T-cell (primary cell): ENCODE results near the gene ABI3. TPM values are rescaled to one million over a fixed set of nuclear protein-coding genes. Genes with fewer than 3 reads are reported as not detected.

ENCODE experiments used
- ATAC-seq, 4 experiments: fragments of 200-7000 bp in 3 of 4; fragments of 150-1000 bp in 1 of 4; cut with Tn5 transposase; replicated peaks in 1 of 4; 1 replicate in 3 of 4; 2 replicates in 1 of 4; pipeline ENCODE4 v1.10.0; 2021; ENCODE audit warnings: moderate library complexity in 3 of 4, mild to moderate bottlenecking in 2 of 4, moderate number of reproducible peaks in 1 of 4
- CTCF ChIA-PET, 2 donors: fragments of 300-600 bp; sonication (Branson Sonifier 250); formaldehyde crosslinking; loops; one replicate each; lab custom pipeline; 2022; ENCODE audit warnings: antibody characterized with exemption in 2 of 2; lab: Charles Lee
- POLR2A ChIA-PET, 2 donors: fragments of 300-600 bp; sonication (Branson Sonifier 250); formaldehyde crosslinking; loops; one replicate each; lab custom pipeline; 2022; ENCODE audit warnings: antibody characterized with exemption in 2 of 2; lab: Charles Lee
- DNase-seq, 35 experiments: peaks; one replicate each; pipeline versions ENCODE4 v3.0.0 to v3.0.0-alpha.2; 2013 to 2023
- H3K27ac ChIP-seq: one replicate; pipeline ENCODE4 v1.5.1; 2013; ENCODE audit warnings: low read length
- H3K27me3 ChIP-seq, 2 experiments: replicated peaks in 1 of 2; 1 replicate in 1 of 2; 2 replicates in 1 of 2; pipeline versions ENCODE4 v1.6.1 to v1.7.0; 2013; ENCODE audit warnings: low read length in 1 of 2, mixed read lengths in 1 of 2; ENCODE audit not compliant: control insufficient read depth in 2 of 2, insufficient read depth in 2 of 2; ENCODE audit errors: extremely low read depth in 1 of 2
- H3K36me3 ChIP-seq, 2 donors: 1 replicate in 1 of 2; 2 replicates in 1 of 2; pipeline versions ENCODE4 v1.6.1 to v1.7.0; 2013; ENCODE audit warnings: low read length in 1 of 2; ENCODE audit not compliant: control insufficient read depth in 2 of 2, insufficient read depth in 1 of 2; ENCODE audit errors: extremely low read depth in 1 of 2
- H3K4me1 ChIP-seq, 2 experiments: 1 replicate in 1 of 2; 2 replicates in 1 of 2; pipeline versions ENCODE4 v1.6.1 to v1.7.0; 2013; ENCODE audit warnings: low read length in 2 of 2, mixed read lengths in 1 of 2; ENCODE audit not compliant: insufficient read depth in 2 of 2, control insufficient read depth in 1 of 2; ENCODE audit errors: extremely low read depth in 1 of 2
- H3K4me3 ChIP-seq, 2 donors: 1 replicate in 1 of 2; 2 replicates in 1 of 2; pipeline versions ENCODE4 v1.5.1 to v1.7.0; 2013; ENCODE audit warnings: mild to moderate bottlenecking in 2 of 2, low read length in 1 of 2, moderate library complexity in 1 of 2; ENCODE audit not compliant: control insufficient read depth in 1 of 2; ENCODE audit errors: extremely low read depth in 1 of 2
- H3K9me3 ChIP-seq: 2 replicates; pipeline ENCODE4 v1.7.0; 2013
- H3K27ac Mint-ChIP-seq, 2 donors: one replicate each; pipeline ENCODE4 v1.8.0; 2020 to 2021; ENCODE audit warnings: mild to moderate bottlenecking in 2 of 2, mixed read lengths in 2 of 2
- H3K27me3 Mint-ChIP-seq, 2 donors: one replicate each; pipeline ENCODE4 v1.8.0; 2021 to 2022; ENCODE audit warnings: mixed read lengths in 2 of 2
- H3K36me3 Mint-ChIP-seq: one replicate; pipeline ENCODE4 v1.8.0; 2021; ENCODE audit warnings: mixed read lengths
- H3K4me1 Mint-ChIP-seq, 3 donors: one replicate each; pipeline ENCODE4 v1.8.0; 2020 to 2022; ENCODE audit warnings: mixed read lengths in 3 of 3, mild to moderate bottlenecking in 1 of 3
- H3K4me3 Mint-ChIP-seq, 3 donors: one replicate each; pipeline ENCODE4 v1.8.0; 2020 to 2022; ENCODE audit warnings: mild to moderate bottlenecking in 3 of 3, mixed read lengths in 3 of 3, moderate library complexity in 3 of 3
- H3K9me3 Mint-ChIP-seq, 3 donors: one replicate each; pipeline ENCODE4 v1.8.0; 2020 to 2022; ENCODE audit warnings: mixed read lengths in 3 of 3
- WGBS: methylation state at CpG from one replicate; pipeline ENCODE4 v1.1.5; 2013; ENCODE audit warnings: missing lambda C conversion rate; ENCODE audit not compliant: insufficient coverage; 5-methylcytosine and 5-hydroxymethylcytosine counted together
- total RNA-seq, 35 experiments: library from RNA in 6 of 35; stranded (reverse) in 6 of 35; fragments of 120-200 nt in 1 of 35; gene quantifications; one replicate each; pipeline versions ENCODE4 v1.2.1 to v1.2.4 and lab custom pipeline; 2013 to 2026

Gene ABI3
- total RNA-seq, 5 donors from 2014 or later (not counting 1 experiment from before 2014, with no cell fraction given): 10.4 to 21.7 (median 18.3) TPM

DNA sequence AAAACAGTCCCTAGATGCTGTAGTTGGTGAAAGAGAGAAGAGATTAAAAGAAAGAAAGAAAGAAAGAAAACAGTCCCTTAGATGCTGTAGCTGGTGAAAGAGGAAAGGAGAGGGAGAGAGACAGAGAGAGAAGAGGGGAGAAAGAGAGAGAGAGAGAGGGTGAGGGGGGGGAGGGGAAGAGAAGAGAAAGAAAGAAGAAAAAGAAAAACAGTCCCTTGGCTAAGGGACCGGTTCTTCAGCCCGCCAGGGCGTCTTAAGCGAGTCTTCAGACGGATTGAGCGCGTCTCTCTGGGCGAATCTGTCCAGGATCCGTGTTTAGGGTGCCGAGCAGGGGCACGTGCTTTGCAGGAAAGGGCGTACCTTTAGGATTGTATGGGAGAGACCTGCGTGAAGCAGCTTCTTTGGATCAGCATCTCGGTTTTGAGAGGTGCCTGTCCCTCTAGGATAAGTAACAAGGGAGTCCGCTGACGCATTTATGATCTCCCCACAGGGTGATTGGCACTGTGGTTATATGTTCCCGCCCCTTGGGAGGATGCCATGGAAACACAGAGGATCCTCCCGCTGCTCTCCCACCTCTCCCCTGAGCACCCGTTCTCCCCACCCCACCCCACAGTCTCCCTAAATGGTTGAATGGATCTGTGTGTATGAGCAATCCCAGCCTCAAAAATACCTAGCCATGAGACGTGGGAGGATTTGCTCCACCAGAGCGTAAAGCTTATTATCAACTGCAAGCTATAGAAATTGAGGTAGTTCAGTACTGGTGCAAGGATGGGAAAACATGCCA lies 16.8 kb upstream of the ABI3 start:
- Histone ChIP-seq H3K36me3 (no peaks in the 10 kb centered on the region), H3K4me3 (peak overlapping the region; percentile 80 to 87), H3K27me3 (no peaks in the 10 kb centered on the region), H3K27ac (peak overlapping the region; percentile 91), H3K4me1 (peaks cover 4 to 27% of the 10 kb centered on the region in 2 experiments), H3K9me3 (no peaks in the 10 kb centered on the region)
- peak overlapping the region; percentile 83 to 96 (median 89) for H3K4me3 Mint-ChIP-seq
- no peaks in the 10 kb centered on the region for H3K27me3 Mint-ChIP-seq
- POLR2A ChIA-PET: interaction anchor here in 1 of 2 donors (0.5 to 0.9 kb wide), 2 partner anchors 19 to 362 kb away, joined by 3 to 4 read pairs; no protein-coding TSS in a partner anchor
- H3K4me1 Mint-ChIP-seq: peaks cover 23 to 35% (median 31%) of the 10 kb centered on the region in 3 donors
- 21% methylated on average over 13 of the region's 21 CpGs for WGBS
- H3K9me3 Mint-ChIP-seq: no peaks in the 10 kb centered on the region
- H3K36me3 Mint-ChIP-seq: no peaks in the 10 kb centered on the region
- ATAC-seq (no peak), DNase-seq (peak in 4 of 35 experiments; percentile 12 to 42 (median 22))
- CTCF ChIA-PET: interaction anchor here in 1 of 2 donors (0.7 kb wide), 1 partner anchor 80 kb away, joined by 5 read pairs; no protein-coding TSS in a partner anchor
- H3K27ac Mint-ChIP-seq: peak overlapping the region; percentile 95 to 99

DNA sequence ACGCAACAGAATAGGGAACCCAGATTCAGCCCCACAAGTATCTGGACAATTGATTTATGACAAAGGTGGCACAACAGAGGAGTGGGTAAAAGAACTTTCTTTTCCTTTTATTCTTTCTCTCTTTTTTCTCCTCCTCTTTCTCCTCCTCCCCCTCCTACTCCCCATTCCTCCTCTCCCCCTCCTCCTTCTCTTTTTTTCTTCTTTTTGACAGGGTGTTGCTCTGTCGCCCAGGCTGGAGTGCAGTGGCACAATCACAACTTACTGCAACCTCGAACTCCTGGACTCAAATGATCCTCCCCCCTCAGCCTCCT lies 16.3 kb upstream of the ABI3 start:
- Histone ChIP-seq H3K27ac (no peak overlapping the region), H3K4me1 (peaks cover 4 to 27% of the 10 kb centered on the region in 2 experiments), H3K9me3 (no peaks in the 10 kb centered on the region), H3K36me3 (no peaks in the 10 kb centered on the region), H3K27me3 (no peaks in the 10 kb centered on the region), H3K4me3 (no peak overlapping the region)
- POLR2A ChIA-PET: interaction anchor here in 1 of 2 donors (0.5 to 0.9 kb wide), 2 partner anchors 18 to 363 kb away, joined by 3 to 4 read pairs; no protein-coding TSS in a partner anchor
- WGBS: no CpG with 5 or more reads among the region's 3 CpGs
- Mint-ChIP-seq H3K9me3 (no peaks in the 10 kb centered on the region), H3K36me3 (no peaks in the 10 kb centered on the region), H3K4me3 (peak overlapping the region; percentile 44 to 89 (median 83)), H3K27ac (peak overlapping the region; percentile 81 to 99), H3K27me3 (no peaks in the 10 kb centered on the region), H3K4me1 (peaks cover 23 to 35% (median 31%) of the 10 kb centered on the region in 3 donors)
- no peak for ATAC-seq
- CTCF ChIA-PET: interaction anchor here (0.7 to 1.1 kb wide), 3 partner anchors 14 to 163 kb away, joined by 3 read pairs; no protein-coding TSS in a partner anchor
- DNase-seq: no peak

GRCh38 chr17:49195751-49196150 lies 14.8 kb upstream of the ABI3 start:
- Mint-ChIP-seq H3K27ac (peak overlapping the region in 1 of 2 donors; percentile 49), H3K4me1 (peaks cover 21 to 29% (median 28%) of the 10 kb centered on the region in 3 donors), H3K27me3 (no peaks in the 10 kb centered on the region), H3K4me3 (no peak overlapping the region), H3K36me3 (no peaks in the 10 kb centered on the region), H3K9me3 (no peaks in the 10 kb centered on the region)
- no peak overlapping the region for H3K27ac ChIP-seq
- H3K36me3 ChIP-seq: no peaks in the 10 kb centered on the region
- H3K4me3 ChIP-seq: no peak overlapping the region
- WGBS: no CpG with 5 or more reads among the region's 4 CpGs
- DNase-seq (no peak), ATAC-seq (no peak)
- H3K4me1 ChIP-seq: peaks cover 4 to 24% of the 10 kb centered on the region in 2 experiments
- POLR2A ChIA-PET: no interaction called here
- no peaks in the 10 kb centered on the region for H3K27me3 ChIP-seq
- H3K9me3 ChIP-seq: no peaks in the 10 kb centered on the region
- CTCF ChIA-PET: no interaction called here

- Histone ChIP-seq H3K4me1 (peaks cover 4 to 20% of the 10 kb centered on the region in 2 experiments), H3K27ac (no peak overlapping the region), H3K36me3 (no peaks in the 10 kb centered on the region), H3K4me3 (no peak overlapping the region), H3K9me3 (no peaks in the 10 kb centered on the region), H3K27me3 (no peaks in the 10 kb centered on the region)
- ChIA-PET CTCF (no interaction called here), POLR2A (no interaction called here)
- ATAC-seq: no peak
- no peak for DNase-seq
- H3K4me1 Mint-ChIP-seq: peaks cover 17 to 25% (median 24%) of the 10 kb centered on the region in 3 donors
- H3K9me3 Mint-ChIP-seq: no peaks in the 10 kb centered on the region
- no peaks in the 10 kb centered on the region for H3K36me3 Mint-ChIP-seq
- H3K27ac Mint-ChIP-seq: no peak overlapping the region
- no peak overlapping the region for H3K4me3 Mint-ChIP-seq
- no peaks in the 10 kb centered on the region for H3K27me3 Mint-ChIP-seq
- WGBS: no CpG with 5 or more reads among the region's 3 CpGs
Measured at GRCh38 chr17:49196520-49196919, 14.0 kb upstream of the ABI3 start.

DNA sequence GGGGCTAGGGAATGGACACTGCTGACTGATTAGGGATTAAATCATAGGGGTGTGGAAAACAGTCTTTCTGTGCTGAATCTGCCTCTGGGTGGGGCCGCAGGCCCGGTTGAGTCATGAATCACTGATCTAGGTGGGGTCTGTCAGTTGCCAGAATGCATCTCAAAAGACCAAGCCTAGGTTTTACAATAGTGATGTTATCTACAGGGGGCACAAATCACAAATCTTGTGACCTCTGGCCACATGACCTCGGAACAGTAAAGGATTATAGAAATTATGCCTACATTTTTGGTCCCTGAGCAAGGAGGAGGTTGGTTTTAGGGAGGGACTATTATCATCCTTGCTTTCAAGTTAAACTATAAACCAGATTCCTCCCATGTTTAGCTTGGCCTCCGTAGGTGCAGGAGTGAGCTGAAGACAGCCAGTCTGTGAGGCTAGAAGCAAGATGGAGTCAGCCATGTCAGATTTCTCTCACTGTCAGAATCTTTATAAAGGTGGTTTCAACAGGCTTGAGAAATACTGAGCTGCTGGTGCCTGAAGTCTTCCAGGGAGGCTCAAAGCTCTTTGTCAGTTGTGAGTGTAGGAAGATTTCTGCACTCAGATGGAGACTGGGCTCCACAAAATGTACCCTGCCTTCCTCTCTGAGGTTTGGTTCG lies 13.0 kb upstream of the ABI3 start:
- Histone ChIP-seq H3K4me3 (no peak overlapping the region), H3K27me3 (no peaks in the 10 kb centered on the region), H3K9me3 (no peaks in the 10 kb centered on the region), H3K4me1 (peaks cover 4 to 12% of the 10 kb centered on the region in 2 experiments), H3K27ac (no peak overlapping the region), H3K36me3 (no peaks in the 10 kb centered on the region)
- no peak overlapping the region for H3K4me3 Mint-ChIP-seq
- peaks cover 13 to 20% (median 15%) of the 10 kb centered on the region in 3 donors for H3K4me1 Mint-ChIP-seq
- CTCF ChIA-PET: no interaction called here
- DNase-seq (no peak), ATAC-seq (no peak)
- H3K27ac Mint-ChIP-seq: no peak overlapping the region
- H3K36me3 Mint-ChIP-seq: no peaks in the 10 kb centered on the region
- WGBS: 88% methylated on average over 2 of the region's 5 CpGs
- no peaks in the 10 kb centered on the region for H3K27me3 Mint-ChIP-seq
- POLR2A ChIA-PET: no interaction called here
- H3K9me3 Mint-ChIP-seq: no peaks in the 10 kb centered on the region

DNA sequence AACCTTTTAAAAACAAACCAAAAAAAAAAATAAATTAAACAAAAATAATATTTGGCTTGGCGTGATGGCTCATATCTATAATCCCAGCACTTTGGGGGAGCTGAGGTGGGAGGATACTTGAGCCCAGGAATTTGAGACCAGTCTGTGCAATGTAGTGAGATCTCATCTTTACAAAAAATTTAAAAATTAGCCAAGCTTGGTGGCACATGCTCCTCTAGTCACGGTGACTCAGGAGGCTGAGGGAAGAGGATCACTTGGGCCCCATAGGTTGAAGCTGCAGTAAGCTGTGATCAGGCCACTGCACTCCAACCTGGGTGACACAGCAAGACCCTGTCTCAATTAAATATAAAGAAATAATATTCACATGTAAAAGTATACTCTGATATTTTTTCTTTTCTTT lies 12.3 kb upstream of the ABI3 start:
- ATAC-seq (no peak), DNase-seq (no peak)
- ChIA-PET POLR2A (no interaction called here), CTCF (interaction anchor here in 1 of 2 donors (0.7 kb wide), 1 partner anchor 17 kb away, joined by 3 read pairs; no protein-coding TSS in a partner anchor)
- Mint-ChIP-seq H3K36me3 (no peaks in the 10 kb centered on the region), H3K27me3 (no peaks in the 10 kb centered on the region), H3K9me3 (no peaks in the 10 kb centered on the region), H3K4me1 (peaks cover 7 to 13% (median 12%) of the 10 kb centered on the region in 3 donors), H3K27ac (no peak overlapping the region), H3K4me3 (no peak overlapping the region)
- Histone ChIP-seq H3K36me3 (no peaks in the 10 kb centered on the region), H3K4me1 (peaks cover 4 to 8% of the 10 kb centered on the region in 2 experiments), H3K27me3 (no peaks in the 10 kb centered on the region), H3K9me3 (no peaks in the 10 kb centered on the region), H3K27ac (no peak overlapping the region), H3K4me3 (no peak overlapping the region)
- WGBS: no CpG with 5 or more reads among the region's 2 CpGs
